HG03469 (cell line): ENCODE measurements around the gene CEPT1.

Source experiments
- ATAC-seq: cut with Tn5 transposase; IDR thresholded peaks from one replicate; pipeline ENCODE4 v1.9.1; 2021; ENCODE audit warnings: mild to moderate bottlenecking, moderate library complexity, moderate number of reproducible peaks; ENCODE audit not compliant: unreplicated experiment

CEPT1 gene

GRCh38 chr1:111192074-111192473 lies 52.1 kb downstream of the CEPT1 start:
- ATAC-seq: no peak

- no peak for ATAC-seq
Observed at GRCh38 chr1:111192658-111193519, 52.9 kb downstream of the CEPT1 start.

GRCh38 chr1:111193712-111194480 lies 53.9 kb downstream of the CEPT1 start:
- ATAC-seq: no peak

- no peak for ATAC-seq
Observed at GRCh38 chr1:111195002-111195684, 55.1 kb downstream of the CEPT1 start.

- no peak for ATAC-seq
Observed at GRCh38 chr1:111196213-111196612, 56.2 kb downstream of the CEPT1 start.

- ATAC-seq: no peak
Observed at GRCh38 chr1:111197598-111198284, 57.7 kb downstream of the CEPT1 start.

- no peak for ATAC-seq
Observed at GRCh38 chr1:111198836-111199235, 58.8 kb downstream of the CEPT1 start.

GRCh38 chr1:111199329-111199728 lies 59.3 kb downstream of the CEPT1 start:
- no peak for ATAC-seq

- no peak for ATAC-seq
Observed at GRCh38 chr1:111199881-111200801, 60.1 kb downstream of the CEPT1 start, which contains the start of gene DENND2D. Gene DENND2D (minus strand): TSS chr1:111200646. CDS start chr1:111200459, 187 bp downstream.

GRCh38 chr1:111200802-111201161 lies 60.8 kb downstream of the CEPT1 start:
- no peak for ATAC-seq

- no peak for ATAC-seq
Observed at GRCh38 chr1:111201275-111202090, 61.5 kb downstream of the CEPT1 start.

GRCh38 chr1:111202366-111202706 lies 62.3 kb downstream of the CEPT1 start:
- no peak for ATAC-seq

- ATAC-seq: no peak
Observed at GRCh38 chr1:111202707-111203623, 62.9 kb downstream of the CEPT1 start.

GRCh38 chr1:111203681-111204200 lies 63.7 kb downstream of the CEPT1 start:
- ATAC-seq: peak; percentile 22

- ATAC-seq: peak; percentile 38
Observed at GRCh38 chr1:111204201-111204982, 64.4 kb downstream of the CEPT1 start.

- ATAC-seq: no peak
Observed at GRCh38 chr1:111204983-111205713, 65.1 kb downstream of the CEPT1 start.
